ENCODE data around the gene MDP1. TPM values are rescaled to one million over a fixed set of nuclear protein-coding genes. Genes with fewer than 3 reads are reported as not detected.
A peak's percentile ranks its signal among the peaks of the same experiment; 100 is the strongest.

Gene MDP1
- total and polyA plus RNA-seq, 7 donors: 6.2 to 19.7 (median 13.0) TPM

DNA sequence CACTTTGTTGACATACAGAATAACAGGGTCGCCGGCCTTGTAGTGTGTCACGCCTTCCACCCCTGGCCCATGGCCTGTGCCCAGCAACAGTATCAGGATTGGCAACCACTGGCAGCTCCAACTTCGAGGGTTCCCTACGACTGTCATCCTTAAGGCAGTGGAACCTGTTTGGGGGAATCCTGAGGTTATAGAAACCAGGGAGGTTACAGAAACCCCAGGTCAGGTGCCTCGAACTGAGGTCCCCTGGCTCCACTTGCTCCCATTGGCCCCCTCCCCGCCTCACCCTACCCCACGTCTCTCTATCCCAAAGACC, 21.0 kb downstream of the MDP1 start:
- WGBS, 3 donors: 46 to 47% (median 46%) methylated on average over 8 of the region's 8 CpGs
- H3K27ac ChIP-seq: peak overlapping the region; percentile 96
- ATAC-seq (peak in 2 of 4 donors; percentile 1), DNase-seq (no peak)
- TF ChIP-seq, protein P1, sequence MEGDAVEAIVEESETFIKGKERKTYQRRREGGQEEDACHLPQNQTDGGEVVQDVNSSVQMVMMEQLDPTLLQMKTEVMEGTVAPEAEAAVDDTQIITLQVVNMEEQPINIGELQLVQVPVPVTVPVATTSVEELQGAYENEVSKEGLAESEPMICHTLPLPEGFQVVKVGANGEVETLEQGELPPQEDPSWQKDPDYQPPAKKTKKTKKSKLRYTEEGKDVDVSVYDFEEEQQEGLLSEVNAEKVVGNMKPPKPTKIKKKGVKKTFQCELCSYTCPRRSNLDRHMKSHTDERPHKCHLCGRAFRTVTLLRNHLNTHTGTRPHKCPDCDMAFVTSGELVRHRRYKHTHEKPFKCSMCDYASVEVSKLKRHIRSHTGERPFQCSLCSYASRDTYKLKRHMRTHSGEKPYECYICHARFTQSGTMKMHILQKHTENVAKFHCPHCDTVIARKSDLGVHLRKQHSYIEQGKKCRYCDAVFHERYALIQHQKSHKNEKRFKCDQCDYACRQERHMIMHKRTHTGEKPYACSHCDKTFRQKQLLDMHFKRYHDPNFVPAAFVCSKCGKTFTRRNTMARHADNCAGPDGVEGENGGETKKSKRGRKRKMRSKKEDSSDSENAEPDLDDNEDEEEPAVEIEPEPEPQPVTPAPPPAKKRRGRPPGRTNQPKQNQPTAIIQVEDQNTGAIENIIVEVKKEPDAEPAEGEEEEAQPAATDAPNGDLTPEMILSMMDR (IDR thresholded peaks at IDR 0.05): no peak
- peaks cover 0 to 41% of the 10 kb centered on the region in 2 donors for H3K36me3 ChIP-seq (ENCODE audit: insufficient read depth in 1 of 2, low read depth in 1 of 2)
- H3K4me1 ChIP-seq: peaks cover 22% of the 10 kb centered on the region
- peak overlapping the region; percentile 89 for H3K4me3 ChIP-seq
- intact Hi-C loops (cut with DNase I): no loop called here
- H3K27me3 ChIP-seq (ENCODE audit: insufficient read depth in 3 of 3, low read length in 2 of 3): no peaks in the 10 kb centered on the region
- no peaks in the 10 kb centered on the region for H3K9me3 ChIP-seq

DNA sequence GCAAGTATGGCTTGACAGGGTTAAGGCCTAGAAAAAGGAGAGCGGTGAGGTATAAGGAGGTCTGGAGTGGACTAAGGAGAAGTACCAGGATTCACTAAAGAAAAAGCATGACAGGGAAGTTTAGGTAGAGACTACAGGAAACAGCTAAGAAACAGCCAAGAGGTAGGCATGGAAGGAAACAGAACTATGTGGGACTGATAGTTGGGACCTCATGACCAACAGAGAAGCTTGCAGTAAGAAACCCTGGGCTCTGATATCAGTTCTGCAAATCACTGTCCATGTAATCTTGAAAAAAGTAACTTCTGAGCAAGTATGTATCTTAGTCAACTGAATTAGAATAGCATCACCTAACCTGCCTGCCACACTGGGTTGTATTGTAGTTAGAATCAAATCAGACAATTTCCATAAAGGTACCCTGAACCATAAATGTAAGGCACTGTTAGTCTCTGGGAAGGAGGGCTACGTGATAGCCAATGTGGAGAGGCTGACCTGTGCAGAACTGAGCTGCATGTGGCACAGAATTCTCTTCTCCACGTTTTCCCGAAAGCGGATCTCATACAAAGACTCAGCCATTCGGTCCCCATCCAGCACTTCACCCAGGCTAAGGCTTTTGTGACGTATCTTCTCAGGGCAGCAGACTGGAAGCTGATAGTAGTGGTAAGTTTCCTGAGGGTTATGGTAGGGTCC, 21.5 kb downstream of the MDP1 start:
- Histone ChIP-seq H3K27me3 (ENCODE audit: insufficient read depth in 3 of 3, low read length in 2 of 3) (no peaks in the 10 kb centered on the region), H3K36me3 (ENCODE audit: insufficient read depth in 1 of 2, low read depth in 1 of 2) (peaks cover 0 to 45% of the 10 kb centered on the region in 2 donors), H3K27ac (peak overlapping the region; percentile 96), H3K4me1 (peaks cover 26% of the 10 kb centered on the region), H3K4me3 (peak overlapping the region; percentile 89), H3K9me3 (no peaks in the 10 kb centered on the region)
- DNase-seq: no peak
- ATAC-seq: no peak
- 65 to 72% (median 71%) methylated on average over 7 of the region's 7 CpGs for WGBS, 3 donors
- TF ChIP-seq, protein P1 (IDR thresholded peaks at IDR 0.05): no peak
- intact Hi-C loops (cut with DNase I): no loop called here

DNA sequence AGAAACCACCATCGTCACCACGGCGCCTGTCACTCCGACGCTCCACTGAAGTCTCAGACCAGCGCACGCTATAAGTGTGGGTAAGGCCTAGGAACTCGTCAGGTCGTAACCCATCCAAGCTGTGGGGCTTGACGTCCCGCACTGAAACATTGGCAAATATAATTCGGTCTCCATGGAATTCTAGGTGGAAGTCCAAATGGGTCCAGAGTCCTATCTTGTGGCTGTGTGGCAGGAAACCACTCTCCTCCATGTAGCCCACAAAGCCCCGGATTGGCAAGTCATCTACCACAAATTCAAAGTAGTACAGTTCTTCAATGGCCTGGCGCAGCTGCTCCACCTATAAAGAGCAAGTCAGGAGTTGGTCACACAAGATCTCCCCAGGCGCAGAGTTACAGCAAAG, 22.9 kb downstream of the MDP1 start:
- H3K36me3 ChIP-seq (ENCODE audit: insufficient read depth in 1 of 2, low read depth in 1 of 2): peaks cover 0 to 36% of the 10 kb centered on the region in 2 donors
- peaks cover 29% of the 10 kb centered on the region for H3K4me1 ChIP-seq
- intact Hi-C loops (cut with DNase I): no loop called here
- 94 to 95% (median 95%) methylated on average over 15 of the region's 15 CpGs for WGBS, 3 donors
- ATAC-seq: no peak
- no peaks in the 10 kb centered on the region for H3K27me3 ChIP-seq (ENCODE audit: insufficient read depth in 3 of 3, low read length in 2 of 3)
- no peak overlapping the region for H3K27ac ChIP-seq
- TF ChIP-seq, protein P1 (IDR thresholded peaks at IDR 0.05): no peak
- no peaks in the 10 kb centered on the region for H3K9me3 ChIP-seq
- no peak for DNase-seq
- H3K4me3 ChIP-seq: no peak overlapping the region

DNA sequence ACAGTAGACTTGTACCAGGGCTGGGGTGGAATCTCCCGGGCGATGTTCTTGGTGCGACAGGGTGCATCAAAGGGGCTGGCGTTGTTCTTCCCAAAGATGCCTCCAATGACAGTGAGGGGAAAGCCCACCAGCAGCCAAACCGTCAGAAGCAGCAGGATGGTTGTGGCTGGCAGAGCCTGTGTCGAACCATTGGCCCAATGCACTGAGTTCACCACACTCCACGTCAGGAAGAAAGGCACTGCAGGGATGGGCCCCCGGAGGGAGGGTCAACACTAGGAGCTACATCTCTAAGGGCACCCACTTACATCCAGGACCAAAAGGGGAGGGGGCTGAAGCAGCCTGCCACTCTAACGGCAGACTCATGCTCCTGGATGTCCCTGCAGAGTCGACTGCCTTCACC, 25.4 kb downstream of the MDP1 start:
- ATAC-seq: no peak
- H3K9me3 ChIP-seq: no peaks in the 10 kb centered on the region
- WGBS, 3 donors: 81 to 82% (median 82%) methylated on average over 9 to 10 of the region's 10 CpGs
- no peak overlapping the region for H3K4me3 ChIP-seq
- no peak for DNase-seq
- peaks cover 29% of the 10 kb centered on the region for H3K4me1 ChIP-seq
- peaks cover 3 to 53% of the 10 kb centered on the region in 2 donors for H3K36me3 ChIP-seq (ENCODE audit: insufficient read depth in 1 of 2, low read depth in 1 of 2)
- no peak overlapping the region for H3K27ac ChIP-seq
- no peaks in the 10 kb centered on the region for H3K27me3 ChIP-seq (ENCODE audit: insufficient read depth in 3 of 3, low read length in 2 of 3)
- TF ChIP-seq, protein P1 (IDR thresholded peaks at IDR 0.05): no peak
- intact Hi-C loops (cut with DNase I): no loop called here

DNA sequence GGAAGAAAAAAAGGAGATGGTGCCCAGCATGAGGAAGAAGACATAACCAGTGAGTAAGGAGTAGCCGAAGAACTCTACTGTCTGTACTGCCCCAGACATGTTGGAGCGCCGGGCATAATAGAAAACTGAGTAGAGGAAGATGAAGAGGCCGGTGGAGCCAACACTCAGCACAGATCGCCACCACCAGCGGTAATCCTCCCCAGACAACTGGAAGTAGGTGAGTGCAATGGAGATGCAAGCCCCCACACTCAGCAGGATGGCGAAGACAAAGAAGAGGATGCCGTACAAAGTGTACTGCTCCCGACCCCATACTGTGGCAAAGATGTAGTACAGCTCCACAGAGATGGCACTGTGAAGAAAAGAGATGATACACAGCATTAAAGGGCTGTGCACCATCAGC, 26.4 kb downstream of the MDP1 start:
- WGBS, 3 donors: 83 to 95% (median 91%) methylated on average over 9 of the region's 9 CpGs
- Histone ChIP-seq H3K4me3 (peak overlapping the region; percentile 90), H3K27ac (no peak overlapping the region), H3K27me3 (ENCODE audit: insufficient read depth in 3 of 3, low read length in 2 of 3) (no peaks in the 10 kb centered on the region), H3K4me1 (peaks cover 25% of the 10 kb centered on the region), H3K9me3 (no peaks in the 10 kb centered on the region), H3K36me3 (ENCODE audit: insufficient read depth in 1 of 2, low read depth in 1 of 2) (peaks cover 6 to 63% of the 10 kb centered on the region in 2 donors)
- DNase-seq: no peak
- intact Hi-C loops (cut with DNase I): loop anchor here in 1 of 2 donors (2.0 kb wide), 1 partner anchor 25 kb away; no protein-coding TSS in a partner anchor
- no peak for ATAC-seq
- TF ChIP-seq, protein P1 (IDR thresholded peaks at IDR 0.05): no peak
